ENCODE measurements around the gene COX10.
"Not testable (repeated sequence)": the region's sequence is repeated elsewhere in the genome, so short reads cannot be mapped to it uniquely, and the experiment has no call there.

Gene COX10

GRCh38 chr17:14176989-14177388, 107.7 kb downstream of the COX10 start:
- DNase-seq (ENCODE audit: low read depth in 2 of 3, low spot score in 2 of 3) = not testable (repeated sequence)

- DNase-seq (ENCODE audit: low read depth in 2 of 3, low spot score in 2 of 3) = not testable (repeated sequence)
Measured at GRCh38 chr17:14177801-14178200, 108.5 kb downstream of the COX10 start.

- not testable (repeated sequence) for DNase-seq (ENCODE audit: low read depth in 2 of 3, low spot score in 2 of 3)
Measured at GRCh38 chr17:14179951-14180350, 110.6 kb downstream of the COX10 start.

GRCh38 chr17:14182084-14182483, 112.8 kb downstream of the COX10 start:
- not testable (repeated sequence) for DNase-seq (ENCODE audit: low read depth in 2 of 3, low spot score in 2 of 3)

- not testable (repeated sequence) for DNase-seq (ENCODE audit: low read depth in 2 of 3, low spot score in 2 of 3)
Measured at GRCh38 chr17:14184536-14184935, 115.2 kb downstream of the COX10 start.

GRCh38 chr17:14186443-14186842, 117.1 kb downstream of the COX10 start:
- DNase-seq (ENCODE audit: low read depth in 2 of 3, low spot score in 2 of 3) = not testable (repeated sequence)

GRCh38 chr17:14190774-14191173, 121.5 kb downstream of the COX10 start:
- not testable (repeated sequence) for DNase-seq (ENCODE audit: low read depth in 2 of 3, low spot score in 2 of 3)

GRCh38 chr17:14191469-14191868, 122.2 kb downstream of the COX10 start:
- DNase-seq (ENCODE audit: low read depth in 2 of 3, low spot score in 2 of 3) = not testable (repeated sequence)

- DNase-seq (ENCODE audit: low read depth in 2 of 3, low spot score in 2 of 3) = not testable (repeated sequence)
Measured at GRCh38 chr17:14192039-14192438, 122.7 kb downstream of the COX10 start.

- DNase-seq (ENCODE audit: low read depth in 2 of 3, low spot score in 2 of 3) = not testable (repeated sequence)
Measured at GRCh38 chr17:14192636-14193344, 123.5 kb downstream of the COX10 start.

- DNase-seq (ENCODE audit: low read depth in 2 of 3, low spot score in 2 of 3) = no peak
Measured at GRCh38 chr17:14196377-14196997, 127.2 kb downstream of the COX10 start.

- no peak for DNase-seq (ENCODE audit: low read depth in 2 of 3, low spot score in 2 of 3)
Measured at GRCh38 chr17:14197057-14197456, 127.8 kb downstream of the COX10 start.

- peak in 1 of 3 experiments; percentile 46 for DNase-seq (ENCODE audit: low read depth in 2 of 3, low spot score in 2 of 3)
Measured at GRCh38 chr17:14197586-14197985, 128.3 kb downstream of the COX10 start.

GRCh38 chr17:14198013-14198412, 128.7 kb downstream of the COX10 start:
- no peak for DNase-seq (ENCODE audit: low read depth in 2 of 3, low spot score in 2 of 3)

GRCh38 chr17:14198575-14198974, 129.3 kb downstream of the COX10 start:
- no peak for DNase-seq (ENCODE audit: low read depth in 2 of 3, low spot score in 2 of 3)

- no peak for DNase-seq (ENCODE audit: low read depth in 2 of 3, low spot score in 2 of 3)
Measured at GRCh38 chr17:14199601-14200000, 130.3 kb downstream of the COX10 start.

GRCh38 chr17:14200354-14200753, 131.1 kb downstream of the COX10 start:
- no peak for DNase-seq (ENCODE audit: low read depth in 2 of 3, low spot score in 2 of 3)

- DNase-seq (ENCODE audit: low read depth in 2 of 3, low spot score in 2 of 3) = no peak
Measured at GRCh38 chr17:14201021-14201987, 132.0 kb downstream of the COX10 start.

- DNase-seq (ENCODE audit: low read depth in 2 of 3, low spot score in 2 of 3) = no peak
Measured at GRCh38 chr17:14201988-14202380, 132.7 kb downstream of the COX10 start.

GRCh38 chr17:14202388-14203166, 133.3 kb downstream of the COX10 start:
- DNase-seq (ENCODE audit: low read depth in 2 of 3, low spot score in 2 of 3) = no peak

GRCh38 chr17:14203388-14203787, 134.1 kb downstream of the COX10 start:
- no peak for DNase-seq (ENCODE audit: low read depth in 2 of 3, low spot score in 2 of 3)

Data from activated CD8-positive, alpha-beta memory T cell treated with anti-CD3 and anti-CD28 coated beads for 48 hours (primary cell).